Activated effector memory CD4-positive, alpha-beta T cell treated with Interleukin-2 at 50 U/mL for 16 hours (primary cell): ENCODE measurements around the gene CCK.

ENCODE experiments used
- DNase-seq: peaks from one replicate; pipeline ENCODE4 v3.0.0-alpha.2; 2020

The CCK gene

GRCh38 chr3:42265059-42265991 is 660 bp downstream of the CCK start:
- DNase-seq, result no peak

- no peak for DNase-seq
Measured at GRCh38 chr3:42264399-42265058, 1.5 kb downstream of the CCK start.

DNA sequence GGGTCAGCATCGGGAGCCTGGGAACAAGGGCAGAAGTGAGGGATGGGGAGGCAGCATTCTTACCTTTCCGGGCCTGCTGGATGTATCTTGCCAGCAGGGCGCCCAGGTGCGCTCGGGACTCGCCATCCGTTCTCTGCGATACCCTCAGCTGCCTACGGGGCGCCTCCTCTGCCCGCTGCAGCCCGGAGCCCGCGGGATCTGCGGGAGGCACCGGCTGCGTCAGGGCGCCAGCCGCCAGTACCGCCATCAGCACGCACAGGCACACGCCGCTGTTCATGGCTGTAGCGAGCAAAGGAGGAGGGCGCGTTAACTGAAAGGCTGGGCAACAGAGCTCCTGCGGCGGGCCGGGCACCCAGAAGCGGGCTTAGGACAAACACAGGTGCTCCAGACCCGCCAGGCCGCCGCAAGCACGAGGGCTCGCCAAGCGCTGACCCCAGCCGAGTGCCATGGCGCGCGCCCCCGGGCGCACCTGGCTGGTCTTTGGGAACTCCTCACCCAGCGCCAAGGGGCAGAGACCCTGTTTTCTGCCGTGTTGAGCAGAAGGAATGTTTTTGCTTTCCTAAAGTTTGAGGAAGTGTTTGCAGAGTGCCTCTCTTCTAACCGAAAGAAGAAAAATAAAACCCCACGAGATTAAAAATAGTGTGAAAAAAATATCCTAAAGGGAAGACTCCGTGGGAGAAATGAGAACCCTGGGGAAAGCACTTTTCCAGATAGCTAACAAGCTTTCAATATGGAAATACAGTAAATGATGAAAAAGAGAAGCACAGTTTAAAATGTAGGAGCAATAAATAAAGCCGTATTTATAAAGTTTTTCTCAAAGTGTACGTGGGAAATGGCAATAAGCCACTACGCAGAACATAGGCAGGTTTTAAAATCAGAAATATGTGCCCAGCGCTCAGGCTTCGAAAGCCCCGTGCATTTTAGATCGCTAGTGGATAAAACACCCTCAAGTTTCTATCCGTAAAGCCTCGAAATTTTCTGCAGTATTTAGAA is 2.3 kb downstream of the CCK start:
- DNase-seq, result no peak

GRCh38 chr3:42262525-42262924 is 3.5 kb downstream of the CCK start:
- DNase-seq, result no peak

DNA sequence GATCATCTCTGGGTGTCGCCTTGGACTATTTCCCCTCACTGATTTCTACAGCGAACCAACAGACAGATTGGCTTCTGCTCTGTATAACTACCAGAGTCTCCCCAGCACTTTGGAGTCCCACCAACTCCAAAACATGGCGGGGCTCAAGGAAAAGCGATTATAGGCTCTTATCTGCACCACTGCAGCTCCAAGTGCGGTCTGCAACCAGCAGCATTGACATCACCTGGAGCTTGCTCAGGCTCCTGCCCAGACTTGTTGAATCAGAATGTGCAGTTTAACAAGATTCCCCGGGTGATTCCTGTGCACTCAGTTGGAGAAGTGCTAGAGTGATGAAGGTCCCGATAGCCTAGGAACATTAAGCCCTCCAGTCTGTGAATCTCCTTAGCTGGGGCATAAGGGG is 9.0 kb downstream of the CCK start:
- DNase-seq, result no peak

DNA sequence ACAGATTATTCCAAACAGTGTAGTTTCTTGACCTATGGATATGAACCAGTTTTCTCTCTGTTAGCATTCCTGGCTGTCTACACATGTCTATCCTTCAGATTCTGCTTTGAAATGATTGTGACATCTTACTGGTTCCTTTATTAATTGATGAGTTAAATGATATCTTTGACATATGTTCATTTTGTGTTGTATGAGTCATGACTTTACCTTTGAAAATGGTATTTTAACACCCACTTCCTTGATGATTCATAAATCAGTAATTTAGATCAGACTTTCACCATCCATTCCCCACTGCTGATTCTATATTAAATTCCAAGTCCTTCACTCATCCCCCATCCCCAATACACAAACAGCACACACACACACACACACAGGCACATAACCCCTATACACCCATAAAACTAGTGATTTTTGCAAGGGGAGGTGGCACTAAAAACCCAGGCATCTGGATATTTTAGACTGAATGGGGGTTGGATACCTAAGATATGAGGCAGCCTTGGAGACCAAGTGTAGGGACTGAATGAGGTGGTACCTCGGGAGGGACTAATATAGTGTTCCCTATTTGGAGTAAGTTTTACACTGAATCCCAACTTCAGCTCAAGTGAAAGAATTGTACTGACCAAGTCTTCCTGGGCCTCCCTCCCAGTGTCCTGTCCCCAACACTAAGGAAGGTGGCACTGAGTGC is 9.7 kb downstream of the CCK start:
- DNase-seq, result no peak

DNA sequence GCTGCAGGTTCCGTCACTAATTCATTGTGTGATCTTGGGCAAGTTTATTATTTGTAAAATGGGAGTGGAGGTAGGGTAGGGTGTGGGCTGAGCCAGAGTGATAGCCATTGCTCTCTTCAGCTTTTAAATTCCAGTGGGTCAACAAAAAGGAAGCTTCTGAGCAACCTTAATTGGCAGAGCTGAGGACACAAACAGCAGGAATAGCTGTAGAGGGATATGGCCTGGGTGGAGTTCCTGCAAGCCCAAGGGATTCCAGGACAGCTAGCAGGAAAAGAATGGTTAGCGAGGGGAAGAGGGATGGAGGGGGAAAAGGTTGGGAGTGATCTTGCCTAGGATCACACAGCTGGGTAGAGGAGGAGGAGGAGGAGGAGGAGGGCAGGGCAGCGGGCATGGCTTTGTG is 11.4 kb downstream of the CCK start:
- DNase-seq, result no peak

GRCh38 chr3:42250761-42251160 is 15.2 kb downstream of the CCK start:
- no peak for DNase-seq

DNA sequence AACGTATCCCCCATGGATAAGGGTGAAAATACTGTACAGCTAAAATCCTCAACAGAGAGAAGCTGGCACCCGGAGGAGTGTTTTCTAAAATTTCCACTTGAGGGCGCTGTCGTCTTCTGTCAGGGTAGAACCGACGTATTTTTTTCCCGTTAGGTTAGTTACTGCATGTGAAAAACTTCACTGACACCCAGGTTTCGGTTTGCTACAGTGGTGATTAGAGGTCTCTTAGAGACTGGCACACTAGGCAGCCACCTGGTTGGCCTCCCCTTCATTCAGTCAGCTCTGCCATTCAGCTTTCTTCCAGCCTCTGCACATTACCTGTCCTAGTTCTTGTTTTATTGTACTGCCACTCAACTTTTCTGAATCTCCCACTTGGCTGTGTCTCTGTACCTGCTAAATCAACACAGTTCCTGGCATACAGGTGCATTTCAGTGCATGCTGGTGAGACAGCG is 18.4 kb downstream of the CCK start:
- DNase-seq, result peak; percentile 19

- DNase-seq, result no peak
Measured at GRCh38 chr3:42246091-42246490, 19.9 kb downstream of the CCK start.

DNA sequence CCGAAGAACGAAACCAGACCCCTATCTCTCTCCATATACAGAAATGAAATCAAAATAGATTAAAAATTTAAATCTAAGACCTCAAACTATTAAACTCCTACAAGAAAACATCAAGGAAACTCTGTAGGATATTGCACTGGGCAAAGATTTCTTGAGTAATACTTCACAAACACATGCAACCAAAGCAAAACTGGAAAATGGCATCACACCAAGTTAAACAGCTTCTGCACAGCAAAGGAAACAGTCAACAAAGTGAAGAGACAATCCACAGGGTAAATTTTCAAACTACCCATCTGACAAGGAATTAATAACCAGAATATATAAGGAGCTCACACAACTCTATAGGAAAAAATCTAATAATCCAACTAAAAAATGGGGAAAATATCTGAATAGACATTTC is 29.4 kb downstream of the CCK start:
- DNase-seq, result no peak

- DNase-seq, result no peak
Measured at GRCh38 chr3:42235532-42235931, 30.5 kb downstream of the CCK start.

GRCh38 chr3:42230860-42231259 is 35.1 kb downstream of the CCK start:
- DNase-seq, result no peak

GRCh38 chr3:42229942-42230688 is 35.9 kb downstream of the CCK start:
- no peak for DNase-seq

DNA sequence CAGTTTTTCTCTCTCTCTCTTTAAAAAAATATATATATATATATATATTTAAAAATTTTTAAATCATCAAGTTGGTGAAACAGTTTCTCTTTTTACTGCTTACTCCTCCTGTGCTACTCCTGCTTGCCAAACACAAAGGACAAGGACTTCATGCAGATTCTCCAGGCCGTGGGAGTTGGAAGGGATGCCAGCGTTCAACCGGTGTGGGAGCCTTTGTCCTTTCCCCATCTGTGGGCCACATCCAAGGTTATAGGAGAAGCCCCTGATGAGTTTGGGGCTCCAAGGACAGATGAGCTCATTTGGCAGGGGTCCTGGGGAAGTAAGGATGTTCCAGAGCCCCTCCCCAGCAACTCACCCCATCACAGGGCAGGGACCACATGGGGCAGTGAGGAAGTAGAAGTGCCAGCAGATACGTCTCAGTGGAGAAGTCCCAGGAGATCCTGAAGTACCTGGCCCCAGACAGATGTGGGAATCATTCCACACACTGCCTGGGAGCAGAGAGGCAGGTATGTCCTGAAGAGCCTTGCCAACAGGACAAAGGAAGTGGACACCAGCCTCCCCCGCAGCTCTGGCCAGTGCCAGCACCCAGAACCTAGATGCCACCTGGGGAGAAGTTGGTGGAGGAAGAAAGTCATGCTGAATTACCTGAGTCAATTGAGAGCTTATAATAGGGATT is 36.6 kb downstream of the CCK start:
- no peak for DNase-seq

GRCh38 chr3:42228796-42229195 is 37.2 kb downstream of the CCK start:
- DNase-seq, result no peak

GRCh38 chr3:42226470-42227425 is 39.2 kb downstream of the CCK start:
- DNase-seq, result no peak

DNA sequence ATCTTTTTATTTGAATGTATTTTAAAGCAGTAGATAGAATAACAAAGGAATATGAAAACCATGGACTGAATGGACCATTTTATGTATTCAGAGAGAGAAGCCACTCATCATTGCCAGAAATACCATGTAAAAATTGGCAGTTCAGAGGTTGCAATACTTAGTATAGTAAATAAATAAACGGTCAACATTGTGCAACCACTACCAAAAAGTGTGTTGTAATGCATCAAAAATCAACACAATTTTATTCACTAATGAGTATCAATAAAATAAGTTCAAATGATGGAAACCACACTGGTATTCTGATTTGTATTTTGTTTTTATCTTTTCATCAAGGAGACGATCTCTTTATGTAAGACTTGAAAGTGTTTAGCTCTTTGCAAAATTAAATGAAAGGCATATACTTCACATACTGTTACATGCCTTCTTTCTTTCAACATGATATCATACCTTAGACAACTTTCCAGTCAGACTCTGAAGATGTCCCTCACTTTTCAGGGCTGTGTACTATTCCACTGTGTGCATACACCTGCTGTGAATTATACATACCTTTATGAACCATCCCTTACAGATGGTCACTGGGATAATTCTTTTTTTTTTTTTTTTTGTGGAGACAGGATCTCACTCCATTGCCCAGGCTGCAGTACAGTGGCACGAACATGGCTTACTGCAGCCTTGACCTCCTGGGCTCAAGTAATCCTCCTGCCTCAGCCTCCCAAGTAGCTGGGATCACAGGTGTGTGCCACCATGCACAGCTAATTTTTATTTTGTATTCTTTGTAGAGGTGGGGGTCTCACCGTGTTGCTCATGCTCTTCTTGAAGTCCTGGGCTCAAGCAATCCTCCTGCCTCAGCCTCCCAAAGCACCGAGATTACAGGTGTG is 40.3 kb downstream of the CCK start:
- no peak for DNase-seq
